H9 (cell line): ENCODE data around the gene DGLUCY. TPM values are rescaled to one million over a fixed set of nuclear protein-coding genes. Genes with fewer than 3 reads are reported as not detected.

Source experiments
- DNase-seq: peaks from one replicate; pipeline ENCODE4 v3.0.0-alpha.2; 2017
- H2AFZ ChIP-seq: one replicate; pipeline ENCODE4 v1.6.1; 2013; ENCODE audit warnings: mild to moderate bottlenecking, low read length, control low read depth, moderate library complexity
- H2AK5ac ChIP-seq: 2 replicates; pipeline ENCODE4 v1.6.1; 2013; ENCODE audit warnings: low read length, control low read depth, mixed read lengths; ENCODE audit not compliant: insufficient read length
- H2BK120ac ChIP-seq: one replicate; pipeline ENCODE4 v1.6.1; 2013; ENCODE audit warnings: low read depth, mild to moderate bottlenecking, low read length, control low read depth, inconsistent platforms; ENCODE audit not compliant: poor library complexity, severe bottlenecking
- H2BK12ac ChIP-seq: 2 replicates; pipeline ENCODE4 v1.6.1; 2013; ENCODE audit warnings: low read length, control low read depth, mixed read lengths, low read depth; ENCODE audit not compliant: insufficient read length
- H2BK15ac ChIP-seq: 2 replicates; pipeline ENCODE4 v1.6.1; 2013; ENCODE audit warnings: low read depth, low read length, control low read depth
- H2BK20ac ChIP-seq: one replicate; pipeline ENCODE4 v1.6.1; 2013; ENCODE audit warnings: low read depth, mild to moderate bottlenecking, low read length, control low read depth, inconsistent platforms; ENCODE audit not compliant: poor library complexity, severe bottlenecking
- H2BK5ac ChIP-seq: 2 replicates; pipeline ENCODE4 v1.6.1; 2013; ENCODE audit warnings: low read length, control low read depth, mixed read lengths; ENCODE audit not compliant: insufficient read length
- H3K14ac ChIP-seq: 2 replicates; pipeline ENCODE4 v1.6.1; 2013; ENCODE audit warnings: low read length, control low read depth; ENCODE audit not compliant: insufficient read depth
- H3K18ac ChIP-seq: 2 replicates; pipeline ENCODE4 v1.6.1; 2013; ENCODE audit warnings: low read depth, mild to moderate bottlenecking, mixed read lengths, low read length, control low read depth; ENCODE audit not compliant: insufficient read length
- H3K23ac ChIP-seq: 2 replicates; pipeline ENCODE4 v1.6.1; 2013; ENCODE audit warnings: low read length, control low read depth, mixed read lengths, low read depth; ENCODE audit not compliant: insufficient read length
- H3K23me2 ChIP-seq: 2 replicates; pipeline ENCODE4 v1.6.1; 2013; ENCODE audit warnings: low read depth, mild to moderate bottlenecking, mixed read lengths, low read length, control low read depth; ENCODE audit not compliant: insufficient read length, poor library complexity, severe bottlenecking
- H3K27ac ChIP-seq: 2 replicates; pipeline ENCODE4 v1.5.1; 2013; ENCODE audit warnings: low read length, control low read depth, mixed read lengths, low read depth; ENCODE audit not compliant: insufficient read length
- H3K27me3 ChIP-seq: 2 replicates; pipeline ENCODE4 v1.6.1; 2013; ENCODE audit warnings: low read length, control low read depth, inconsistent platforms; ENCODE audit not compliant: insufficient read depth
- H3K4ac ChIP-seq: 2 replicates; pipeline ENCODE4 v1.6.1; 2013; ENCODE audit warnings: low read depth, mild to moderate bottlenecking, control low read depth, inconsistent platforms, low read length, moderate library complexity
- H3K4me1 ChIP-seq: 2 replicates; pipeline ENCODE4 v1.6.1; 2013; ENCODE audit warnings: low read length, control low read depth, inconsistent platforms; ENCODE audit not compliant: insufficient read depth
- H3K4me2 ChIP-seq: 2 replicates; pipeline ENCODE4 v1.6.1; 2013; ENCODE audit warnings: low read length, control low read depth, mixed read lengths; ENCODE audit not compliant: insufficient read length, insufficient read depth
- H3K56ac ChIP-seq: 2 replicates; pipeline ENCODE4 v1.6.1; 2013; ENCODE audit warnings: low read depth, mild to moderate bottlenecking, mixed read lengths, low read length, control low read depth; ENCODE audit not compliant: insufficient read length
- H3K79me1 ChIP-seq: 2 replicates; pipeline ENCODE4 v1.6.1; 2013; ENCODE audit warnings: low read depth, mild to moderate bottlenecking, moderate library complexity, low read length, control low read depth, inconsistent platforms; ENCODE audit not compliant: insufficient read depth, poor library complexity, severe bottlenecking
- H3K79me2 ChIP-seq: 2 replicates; pipeline ENCODE4 v1.6.1; 2013; ENCODE audit warnings: low read length, control low read depth, inconsistent platforms; ENCODE audit not compliant: insufficient read depth
- H3K9ac ChIP-seq: 2 replicates; pipeline ENCODE4 v1.6.1; 2013; ENCODE audit warnings: low read length, control low read depth, mixed read lengths; ENCODE audit not compliant: insufficient read length; ENCODE audit errors: extremely low read depth
- H3K9me3 ChIP-seq: one replicate; pipeline ENCODE4 v1.6.1; 2013; ENCODE audit warnings: low read depth, low read length, inconsistent platforms; ENCODE audit not compliant: control insufficient read depth
- H3T11ph ChIP-seq: one replicate; pipeline ENCODE4 v1.6.1; 2013; ENCODE audit warnings: mild to moderate bottlenecking, low read length, control low read depth, inconsistent platforms
- H4K20me1 ChIP-seq: one replicate; pipeline ENCODE4 v1.6.1; 2013; ENCODE audit not compliant: control insufficient read depth, insufficient read length, insufficient read depth
- H4K5ac ChIP-seq: 2 replicates; pipeline ENCODE4 v1.6.1; 2013; ENCODE audit warnings: low read depth, mild to moderate bottlenecking, mixed read lengths, low read length, control low read depth; ENCODE audit not compliant: insufficient read length
- H4K8ac ChIP-seq: replicated peaks from 2 replicates; pipeline ENCODE4 v1.6.1; 2013; ENCODE audit warnings: low read length, control low read depth, mixed read lengths, low read depth; ENCODE audit not compliant: insufficient read length
- H4K91ac ChIP-seq: 2 replicates; pipeline ENCODE4 v1.6.1; 2013; ENCODE audit warnings: low read depth, mild to moderate bottlenecking, moderate library complexity, mixed read lengths, low read length, control low read depth; ENCODE audit not compliant: insufficient read length
- H3K27ac Mint-ChIP-seq, 3 experiments: 2 replicates in 2 of 3; 3 replicates in 1 of 3; pipeline ENCODE4 v1.8.0; 2020 to 2021; ENCODE audit warnings: mixed read lengths in 3 of 3, mild to moderate bottlenecking in 1 of 3, moderate library complexity in 1 of 3
- H3K27me3 Mint-ChIP-seq: 2 replicates; pipeline ENCODE4 v1.8.0; 2021; ENCODE audit warnings: low read depth, mild to moderate bottlenecking, moderate library complexity, mixed read lengths
- H3K36me3 Mint-ChIP-seq, 3 experiments: 2 replicates in 2 of 3; 3 replicates in 1 of 3; pipeline ENCODE4 v1.8.0; 2020 to 2021; ENCODE audit warnings: low read depth in 3 of 3, mixed read lengths in 3 of 3; ENCODE audit not compliant: insufficient read depth in 1 of 3
- H3K4me1 Mint-ChIP-seq, 2 experiments: 2 replicates each; pipeline ENCODE4 v1.8.0; 2020; ENCODE audit warnings: mixed read lengths in 2 of 2
- H3K4me3 Mint-ChIP-seq, 2 experiments: 2 replicates in 1 of 2; 3 replicates in 1 of 2; pipeline ENCODE4 v1.8.0; 2020 to 2021; ENCODE audit warnings: mild to moderate bottlenecking in 2 of 2, mixed read lengths in 2 of 2, moderate library complexity in 1 of 2
- H3K9me3 Mint-ChIP-seq, 2 experiments: 2 replicates in 1 of 2; 3 replicates in 1 of 2; pipeline ENCODE4 v1.8.0; 2020; ENCODE audit warnings: mild to moderate bottlenecking in 2 of 2, mixed read lengths in 2 of 2, moderate library complexity in 1 of 2
- WGBS: extraction: QIAGEN DNeasy Blood & Tissue Kit; methylation state at CpG from one replicate; pipeline ENCODE4 v1.1.7; 2013; ENCODE audit warnings: missing lambda C conversion rate, low lambda C conversion rate, mixed read lengths; ENCODE audit not compliant: insufficient read length; ENCODE audit errors: extremely low coverage; 5-methylcytosine and 5-hydroxymethylcytosine counted together
- total RNA-seq: library from RNA; stranded (reverse); gene quantifications from 2 replicates; pipeline ENCODE4 v1.2.1, GENCODE V29; 2021
- TF ChIP-seq, protein P1 (sequence below): fragments of 200-600 bp; sonication (generic); conservative IDR thresholded peaks from 3 replicates; pipeline ENCODE4 v1.8.0; 2021; ENCODE audit warnings: antibody characterized with exemption, mild to moderate bottlenecking

DGLUCY gene
- total RNA-seq, 1 experiment from 2014 or later, result 29.6 TPM

DNA sequence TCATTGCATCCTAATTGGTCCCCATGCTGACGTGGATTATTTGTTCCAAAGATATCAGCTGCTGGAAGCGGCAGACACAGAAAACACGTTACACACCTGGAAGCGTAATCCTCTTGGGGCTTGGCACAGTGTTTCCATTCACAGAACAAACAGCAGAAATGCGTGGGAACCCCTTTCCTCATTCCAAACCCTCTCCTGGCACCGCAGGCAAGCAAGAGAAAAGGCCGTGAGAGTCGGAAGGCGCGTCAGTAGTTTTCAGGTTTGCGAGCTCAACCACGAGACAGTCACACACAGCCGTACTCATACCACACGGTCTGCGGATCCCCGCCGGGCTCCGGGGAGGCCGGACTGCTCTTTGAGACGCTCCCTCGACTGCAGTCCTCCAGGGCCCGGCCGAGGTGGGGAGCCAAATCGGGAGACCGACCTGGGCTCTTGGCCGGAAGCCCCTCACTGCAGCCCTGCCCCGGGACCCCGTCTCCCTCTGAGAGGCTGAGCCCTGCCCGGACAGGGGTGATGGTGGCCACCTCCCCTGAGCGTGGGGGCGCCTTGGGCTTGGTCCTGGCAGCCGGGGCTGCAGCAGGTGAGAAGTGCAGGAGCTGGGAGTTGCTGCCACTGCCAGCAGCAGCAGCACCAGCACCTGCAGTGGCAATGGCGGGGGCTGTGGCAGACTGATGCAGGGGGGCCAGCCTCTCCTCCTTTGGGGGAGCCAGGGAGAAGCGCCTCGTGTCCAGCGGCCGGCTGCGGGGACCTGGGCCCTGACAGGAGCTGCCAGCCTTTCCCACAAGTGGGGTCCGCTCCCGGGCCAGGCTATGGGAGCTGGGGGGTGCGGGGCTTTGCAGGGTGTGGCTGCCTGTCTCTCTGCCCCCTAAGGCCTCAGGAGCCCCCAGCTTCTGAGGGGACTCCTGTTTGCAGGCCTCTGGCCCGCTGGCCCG, 158.7 kb downstream of the DGLUCY start:
- H3K27me3 Mint-ChIP-seq, result no peaks in the 10 kb centered on the region
- no peak overlapping the region for H3T11ph ChIP-seq
- no peak overlapping the region for H2AK5ac ChIP-seq
- WGBS, result no CpG with 5 or more reads among the region's 43 CpGs
- H3K9me3 Mint-ChIP-seq, result no peaks in the 10 kb centered on the region
- peak overlapping the region; percentile 37 to 91 (median 86); a peak in 6 of 7 replicates for H3K27ac Mint-ChIP-seq
- no peak overlapping the region for H3K14ac ChIP-seq
- no peaks in the 10 kb centered on the region for H3K9me3 ChIP-seq
- no peak overlapping the region for H4K91ac ChIP-seq
- no peaks in the 10 kb centered on the region for H3K27me3 ChIP-seq
- H4K5ac ChIP-seq, result no peak overlapping the region
- no peak overlapping the region for H2BK15ac ChIP-seq
- no peak overlapping the region for H2BK5ac ChIP-seq
- H3K4me1 ChIP-seq, result no peaks in the 10 kb centered on the region
- H3K4me3 Mint-ChIP-seq, result peak overlapping the region in 1 of 2 experiments; percentile 24; a peak in 1 of 5 replicates
- no peak overlapping the region for H3K23ac ChIP-seq
- no peak for DNase-seq
- no peaks in the 10 kb centered on the region for H4K20me1 ChIP-seq
- no peak overlapping the region for H3K56ac ChIP-seq
- no peak overlapping the region for H3K4me2 ChIP-seq
- no peak overlapping the region for H2BK20ac ChIP-seq
- peaks cover 11 to 36% (median 24%) of the 10 kb centered on the region in 3 experiments for H3K36me3 Mint-ChIP-seq
- H4K8ac ChIP-seq, result no peak overlapping the region
- H2AFZ ChIP-seq, result no peak overlapping the region
- no peaks in the 10 kb centered on the region for H3K79me1 ChIP-seq
- TF ChIP-seq, protein P1, sequence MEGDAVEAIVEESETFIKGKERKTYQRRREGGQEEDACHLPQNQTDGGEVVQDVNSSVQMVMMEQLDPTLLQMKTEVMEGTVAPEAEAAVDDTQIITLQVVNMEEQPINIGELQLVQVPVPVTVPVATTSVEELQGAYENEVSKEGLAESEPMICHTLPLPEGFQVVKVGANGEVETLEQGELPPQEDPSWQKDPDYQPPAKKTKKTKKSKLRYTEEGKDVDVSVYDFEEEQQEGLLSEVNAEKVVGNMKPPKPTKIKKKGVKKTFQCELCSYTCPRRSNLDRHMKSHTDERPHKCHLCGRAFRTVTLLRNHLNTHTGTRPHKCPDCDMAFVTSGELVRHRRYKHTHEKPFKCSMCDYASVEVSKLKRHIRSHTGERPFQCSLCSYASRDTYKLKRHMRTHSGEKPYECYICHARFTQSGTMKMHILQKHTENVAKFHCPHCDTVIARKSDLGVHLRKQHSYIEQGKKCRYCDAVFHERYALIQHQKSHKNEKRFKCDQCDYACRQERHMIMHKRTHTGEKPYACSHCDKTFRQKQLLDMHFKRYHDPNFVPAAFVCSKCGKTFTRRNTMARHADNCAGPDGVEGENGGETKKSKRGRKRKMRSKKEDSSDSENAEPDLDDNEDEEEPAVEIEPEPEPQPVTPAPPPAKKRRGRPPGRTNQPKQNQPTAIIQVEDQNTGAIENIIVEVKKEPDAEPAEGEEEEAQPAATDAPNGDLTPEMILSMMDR, result no peak
- H3K9ac ChIP-seq, result no peak overlapping the region
- no peak overlapping the region for H2BK120ac ChIP-seq
- H3K18ac ChIP-seq, result no peak overlapping the region
- no peaks in the 10 kb centered on the region for H3K79me2 ChIP-seq
- peaks cover 0 to 8% of the 10 kb centered on the region in 2 experiments; a peak in 1 of 4 replicates for H3K4me1 Mint-ChIP-seq
- no peak overlapping the region for H2BK12ac ChIP-seq
- H3K4ac ChIP-seq, result no peak overlapping the region
- no peak overlapping the region for H3K27ac ChIP-seq
- peaks cover under 1% of the 10 kb centered on the region for H3K23me2 ChIP-seq
